Large intestine (tissue), 3 donors: ENCODE results near the gene ZNF783. TPM values are rescaled to one million over a fixed set of nuclear protein-coding genes. Genes with fewer than 3 reads are reported as not detected.

Experiments
- DNase-seq, 2 donors: peaks; one replicate each; pipeline versions ENCODE4 v3.0.0 to v3.0.0-alpha.2; 2013
- H3K27ac ChIP-seq: one replicate; pipeline ENCODE4 v1.5.1; 2013; ENCODE audit warnings: low read length
- H3K27me3 ChIP-seq: 2 replicates; pipeline ENCODE4 v1.6.1; 2013; ENCODE audit warnings: low read length; ENCODE audit not compliant: control insufficient read depth, insufficient read depth
- H3K36me3 ChIP-seq: 2 replicates; pipeline ENCODE4 v1.6.1; 2013; ENCODE audit warnings: low read length; ENCODE audit not compliant: control insufficient read depth, insufficient read depth
- H3K4me1 ChIP-seq: one replicate; pipeline ENCODE4 v1.6.1; 2013; ENCODE audit warnings: low read length; ENCODE audit not compliant: control insufficient read depth, insufficient read depth
- H3K4me3 ChIP-seq: one replicate; pipeline ENCODE4 v1.5.1; 2013; ENCODE audit warnings: low read length
- H3K9me3 ChIP-seq: one replicate; pipeline ENCODE4 v1.6.1; 2013; ENCODE audit warnings: mild to moderate bottlenecking, low read depth, low read length, moderate library complexity; ENCODE audit not compliant: control insufficient read depth
- WGBS: methylation state at CpG from one replicate; pipeline ENCODE4 v1.1.5; 2013; ENCODE audit warnings: low lambda C conversion rate; ENCODE audit not compliant: insufficient coverage; 5-methylcytosine and 5-hydroxymethylcytosine counted together
- polyA plus RNA-seq: library from polyadenylated mRNA; unstranded; fragments of 120-200 nt; gene quantifications from one replicate; pipeline ENCODE4 v1.2.1, GENCODE V29; 2013

Gene ZNF783
- polyA plus RNA-seq, 1 donor: 12.1 TPM

- H3K4me3 ChIP-seq: no peak overlapping the region
- no peaks in the 10 kb centered on the region for H3K27me3 ChIP-seq
- peaks cover 42% of the 10 kb centered on the region for H3K36me3 ChIP-seq
- H3K9me3 ChIP-seq: no peaks in the 10 kb centered on the region
- DNase-seq: no peak
- no peaks in the 10 kb centered on the region for H3K4me1 ChIP-seq
- no CpG with 5 or more reads among the region's 9 CpGs for whole genome bisulfite sequencing
- H3K27ac ChIP-seq: no peak overlapping the region
Observed at GRCh38 chr7:149280151-149280550, 18.2 kb downstream of the ZNF783 start.

- Histone ChIP-seq H3K27ac (no peak overlapping the region), H3K9me3 (no peaks in the 10 kb centered on the region), H3K27me3 (no peaks in the 10 kb centered on the region), H3K4me1 (peaks cover 4% of the 10 kb centered on the region), H3K4me3 (no peak overlapping the region), H3K36me3 (peaks cover 39% of the 10 kb centered on the region)
- WGBS: no CpG with 5 or more reads among the region's 8 CpGs
- no peak for DNase-seq
Observed at GRCh38 chr7:149280661-149281507, 18.9 kb downstream of the ZNF783 start.

GRCh38 chr7:149281508-149282330, 19.7 kb downstream of the ZNF783 start:
- Histone ChIP-seq H3K27ac (no peak overlapping the region), H3K4me1 (peaks cover 4% of the 10 kb centered on the region), H3K9me3 (no peaks in the 10 kb centered on the region), H3K4me3 (no peak overlapping the region), H3K27me3 (no peaks in the 10 kb centered on the region), H3K36me3 (peaks cover 32% of the 10 kb centered on the region)
- no peak for DNase-seq
- no CpG with 5 or more reads among the region's 59 CpGs for WGBS

GRCh38 chr7:149282331-149282655, 20.3 kb downstream of the ZNF783 start:
- 90% methylated on average over 2 of the region's 5 CpGs for WGBS
- Histone ChIP-seq H3K9me3 (no peaks in the 10 kb centered on the region), H3K27ac (no peak overlapping the region), H3K4me3 (no peak overlapping the region), H3K36me3 (peaks cover 28% of the 10 kb centered on the region), H3K27me3 (no peaks in the 10 kb centered on the region), H3K4me1 (peaks cover 4% of the 10 kb centered on the region)
- no peak for DNase-seq

GRCh38 chr7:149283321-149283720, 21.3 kb downstream of the ZNF783 start:
- Histone ChIP-seq H3K27me3 (no peaks in the 10 kb centered on the region), H3K27ac (no peak overlapping the region), H3K4me1 (peaks cover 4% of the 10 kb centered on the region), H3K4me3 (no peak overlapping the region), H3K9me3 (no peaks in the 10 kb centered on the region), H3K36me3 (peaks cover 21% of the 10 kb centered on the region)
- no peak for DNase-seq
- WGBS: no CpG with 5 or more reads among the region's 3 CpGs

- Histone ChIP-seq H3K27me3 (no peaks in the 10 kb centered on the region), H3K36me3 (peaks cover 13% of the 10 kb centered on the region), H3K27ac (no peak overlapping the region), H3K4me3 (no peak overlapping the region), H3K9me3 (no peaks in the 10 kb centered on the region), H3K4me1 (peaks cover 4% of the 10 kb centered on the region)
- peak in 1 of 2 donors; percentile 7 for DNase-seq
- no CpG with 5 or more reads among the region's 3 CpGs for WGBS
Observed at GRCh38 chr7:149284343-149284742, 22.3 kb downstream of the ZNF783 start.

- DNase-seq: peak; percentile 96
- peak overlapping the region; percentile 54 for H3K4me3 ChIP-seq
- peaks cover 4% of the 10 kb centered on the region for H3K4me1 ChIP-seq
- H3K9me3 ChIP-seq: no peaks in the 10 kb centered on the region
- WGBS: no CpG with 5 or more reads among the region's 66 CpGs
- H3K27me3 ChIP-seq: no peaks in the 10 kb centered on the region
- no peak overlapping the region for H3K27ac ChIP-seq
- peaks cover 16% of the 10 kb centered on the region for H3K36me3 ChIP-seq
Observed at GRCh38 chr7:149284850-149285585, 23.0 kb downstream of the ZNF783 start.

- no peak overlapping the region for H3K27ac ChIP-seq
- WGBS: no CpG with 5 or more reads among the region's 11 CpGs
- no peaks in the 10 kb centered on the region for H3K27me3 ChIP-seq
- DNase-seq: no peak
- H3K4me1 ChIP-seq: peaks cover 4% of the 10 kb centered on the region
- H3K36me3 ChIP-seq: peaks cover 14% of the 10 kb centered on the region
- no peaks in the 10 kb centered on the region for H3K9me3 ChIP-seq
- H3K4me3 ChIP-seq: peak overlapping the region; percentile 54
Observed at GRCh38 chr7:149285603-149286002, 23.6 kb downstream of the ZNF783 start.

GRCh38 chr7:149286811-149287400, 24.9 kb downstream of the ZNF783 start:
- H3K4me3 ChIP-seq: no peak overlapping the region
- no CpG with 5 or more reads among the region's 6 CpGs for WGBS
- no peaks in the 10 kb centered on the region for H3K9me3 ChIP-seq
- no peak overlapping the region for H3K27ac ChIP-seq
- peaks cover 8% of the 10 kb centered on the region for H3K36me3 ChIP-seq
- peaks cover 4% of the 10 kb centered on the region for H3K4me1 ChIP-seq
- H3K27me3 ChIP-seq: no peaks in the 10 kb centered on the region
- no peak for DNase-seq

GRCh38 chr7:149287622-149288021, 25.6 kb downstream of the ZNF783 start:
- no CpG with 5 or more reads among the region's 10 CpGs for WGBS
- Histone ChIP-seq H3K4me3 (no peak overlapping the region), H3K27ac (no peak overlapping the region), H3K9me3 (no peaks in the 10 kb centered on the region), H3K4me1 (peaks cover 4% of the 10 kb centered on the region), H3K36me3 (peaks cover 8% of the 10 kb centered on the region), H3K27me3 (no peaks in the 10 kb centered on the region)
- DNase-seq: no peak
